ENCODE results near the gene SPOPL.
A peak's percentile ranks its signal among the peaks of the same experiment; 100 is the strongest.
"Not testable (repeated sequence)": the region's sequence is repeated elsewhere in the genome, so short reads cannot be mapped to it uniquely, and the experiment has no call there.

SPOPL gene

DNA sequence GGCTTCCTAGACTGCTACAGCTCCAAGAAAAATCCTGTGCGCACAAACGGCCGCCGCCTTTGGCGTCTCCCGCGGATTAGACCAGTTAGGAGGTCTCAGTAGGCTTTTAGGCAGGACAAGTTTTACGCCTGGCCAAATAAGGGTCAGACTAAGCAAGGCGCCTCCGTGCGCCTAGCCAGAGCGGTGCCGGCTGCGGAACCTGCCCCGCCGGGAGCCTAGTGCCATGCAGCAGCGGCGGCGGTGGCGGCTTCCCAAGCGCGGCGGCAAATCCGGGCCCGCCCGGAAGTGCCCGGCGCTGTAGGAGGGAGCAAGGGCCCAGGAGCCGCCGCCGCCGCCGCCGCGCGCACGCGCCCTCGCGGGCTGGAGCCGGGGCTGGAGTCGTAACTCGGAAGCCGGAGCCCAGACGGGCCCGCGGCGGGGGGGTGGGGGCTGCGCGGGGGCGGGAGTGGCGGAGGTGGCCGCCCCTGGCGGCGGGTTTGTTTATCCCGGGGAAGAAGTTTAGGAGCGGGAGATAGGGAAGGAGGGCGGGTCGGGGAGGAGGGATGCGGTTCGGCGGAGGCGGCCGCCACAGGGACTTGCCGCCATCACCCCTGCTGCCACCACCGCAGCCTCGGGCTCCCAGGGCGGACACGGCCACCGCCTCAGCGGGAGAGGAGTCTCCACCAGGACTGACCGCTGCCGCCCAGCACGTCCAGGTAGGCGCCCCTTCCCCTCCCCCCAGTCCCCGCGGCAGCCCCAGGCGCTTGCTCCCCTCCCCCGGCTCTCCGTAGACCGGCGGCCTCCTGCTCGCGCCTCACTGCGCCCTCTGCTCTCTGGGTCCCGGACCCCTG lies at the start of gene SPOPL:
Gene SPOPL, plus strand, starts transcription at position 346 of the 830 bp plus-strand sequence. CDS start 48,447 bp downstream, outside the sequence.
- DNase-seq (ENCODE audit: low read depth) = peak; percentile 82

DNA sequence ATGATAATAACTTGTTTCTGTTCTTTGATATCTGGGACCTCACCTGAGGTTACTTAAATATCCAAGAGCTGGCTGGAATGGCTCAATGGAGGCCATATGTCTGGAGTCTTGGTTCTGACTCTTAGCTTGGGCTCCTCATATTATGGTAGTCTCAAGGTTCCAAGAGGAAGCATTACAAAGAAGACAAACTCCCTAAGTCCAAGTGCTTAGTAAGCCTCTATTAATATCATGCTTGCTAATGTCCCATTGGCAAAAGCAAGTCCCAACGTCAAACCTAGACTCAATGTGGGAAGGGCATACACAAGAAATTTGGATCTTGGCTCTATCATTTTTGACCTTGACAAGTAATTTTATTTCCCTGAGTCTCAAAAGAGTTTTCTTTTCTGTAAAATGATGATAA lies 49.2 kb upstream of the SPOPL start:
- DNase-seq (ENCODE audit: low read depth) = no peak

DNA sequence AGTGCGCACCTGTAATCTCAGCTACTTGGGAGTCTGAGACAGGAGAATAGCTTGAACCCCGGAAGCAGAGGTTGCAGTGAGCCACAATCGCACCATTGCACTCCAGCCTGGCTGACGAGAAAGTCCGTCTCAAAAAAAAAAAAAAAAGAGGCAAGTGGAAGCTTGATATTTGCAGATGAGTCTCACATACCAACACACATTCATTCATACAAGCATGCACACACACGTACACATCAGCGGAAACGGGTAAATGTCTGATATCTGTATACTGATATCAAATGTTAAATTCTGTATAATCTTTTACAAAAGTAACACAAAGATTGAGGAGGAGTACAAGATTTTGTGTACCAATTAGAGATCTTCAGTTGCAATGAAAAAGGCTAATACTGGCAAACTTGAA lies 47.8 kb upstream of the SPOPL start:
- DNase-seq (ENCODE audit: low read depth) = no peak

DNA sequence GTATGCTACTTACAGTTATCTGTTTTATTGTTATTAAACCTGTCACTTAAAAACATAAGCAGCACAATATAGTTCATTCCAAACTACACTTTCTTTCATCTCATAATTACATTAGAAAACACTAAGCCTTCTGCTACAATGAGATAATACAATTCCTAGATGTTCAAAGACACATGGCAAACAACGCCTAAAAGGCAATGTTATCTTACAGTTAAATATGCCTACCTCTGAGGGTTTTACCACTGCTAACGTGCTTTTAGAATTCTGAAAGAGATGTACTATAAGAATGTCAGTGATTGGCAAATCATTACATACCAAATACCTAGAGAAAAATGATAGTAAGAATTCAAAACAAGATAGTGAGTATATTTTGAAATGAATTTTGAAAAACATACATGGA lies 46.8 kb upstream of the SPOPL start:
- no peak for DNase-seq (ENCODE audit: low read depth)

DNA sequence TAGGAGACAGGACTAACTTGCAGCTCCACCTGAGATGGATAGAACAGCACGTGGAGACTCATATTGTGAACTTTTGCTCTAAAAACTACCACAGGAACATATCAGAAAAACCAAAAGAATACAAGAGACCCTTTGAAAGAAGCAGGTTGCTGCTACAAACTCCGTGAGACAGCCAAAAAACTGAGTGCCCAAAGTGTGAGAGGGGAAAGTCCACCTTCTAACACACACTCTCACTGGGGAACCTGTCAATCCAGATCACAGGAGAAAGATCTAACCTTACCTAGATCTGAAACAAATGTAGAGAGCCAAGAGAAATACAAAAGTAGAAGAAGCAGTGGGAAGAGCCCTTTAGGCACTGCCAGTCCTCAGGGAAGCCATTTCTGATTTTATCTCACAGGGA lies 46.3 kb upstream of the SPOPL start:
- DNase-seq (ENCODE audit: low read depth) = no peak

DNA sequence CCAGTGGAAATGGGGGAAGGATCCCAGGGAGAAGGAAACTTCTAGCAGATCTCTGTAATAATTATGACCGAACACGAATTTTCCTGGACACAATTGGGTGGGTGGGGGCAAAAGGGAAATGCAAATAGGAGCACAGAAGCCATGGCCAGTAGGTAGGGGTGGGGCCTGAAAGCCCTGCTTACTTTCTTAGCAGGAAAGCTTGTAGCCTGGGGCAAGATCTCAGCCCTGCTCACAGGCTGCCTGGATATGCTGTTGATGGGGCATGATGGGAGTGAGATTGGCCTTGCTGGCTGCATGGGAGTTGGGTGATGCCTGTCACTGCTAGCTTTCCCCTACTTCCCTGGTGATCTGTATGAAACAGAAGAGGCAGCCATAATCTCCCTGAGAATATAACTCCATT lies 45.9 kb upstream of the SPOPL start:
- no peak for DNase-seq (ENCODE audit: low read depth)

DNA sequence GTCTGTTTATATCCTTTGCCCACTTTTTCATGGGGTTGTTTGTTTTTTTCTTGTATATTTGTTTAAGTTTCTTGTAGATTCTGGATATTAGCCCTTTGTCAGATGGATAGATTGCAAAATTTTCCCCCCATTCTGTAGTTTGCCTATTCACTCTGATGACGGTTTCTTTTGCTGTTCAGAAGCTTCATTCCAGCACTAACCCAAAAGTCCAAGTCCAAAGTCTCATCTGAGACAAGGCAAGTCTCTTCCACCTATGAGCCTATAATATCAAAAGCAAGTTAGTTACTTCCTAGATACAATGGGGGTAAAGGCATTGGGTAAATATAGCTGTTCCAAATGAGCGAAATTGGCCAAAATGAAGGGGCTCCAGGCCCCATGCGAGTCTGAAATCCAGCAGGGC lies 38.9 kb upstream of the SPOPL start:
- DNase-seq (ENCODE audit: low read depth) = not testable (repeated sequence)

DNA sequence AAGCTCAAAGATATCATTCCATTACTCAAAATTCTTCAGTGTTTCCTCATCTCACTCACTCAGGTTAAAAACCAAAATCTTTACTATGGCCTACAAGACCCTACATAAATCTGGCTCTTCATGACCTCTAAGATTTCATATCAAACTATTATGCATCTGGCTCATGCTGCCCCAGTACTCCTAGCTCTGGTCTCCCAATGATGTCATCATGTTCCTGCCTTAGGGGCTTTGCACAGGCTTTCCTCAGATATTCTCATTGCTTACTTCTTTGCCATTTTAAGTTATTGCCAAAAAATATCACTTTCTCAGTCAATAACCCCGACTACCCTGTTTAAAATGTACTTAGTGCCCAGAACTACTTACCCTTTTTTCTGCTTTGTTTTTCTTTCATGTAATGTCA lies 33.0 kb upstream of the SPOPL start:
- DNase-seq (ENCODE audit: low read depth) = no peak

DNA sequence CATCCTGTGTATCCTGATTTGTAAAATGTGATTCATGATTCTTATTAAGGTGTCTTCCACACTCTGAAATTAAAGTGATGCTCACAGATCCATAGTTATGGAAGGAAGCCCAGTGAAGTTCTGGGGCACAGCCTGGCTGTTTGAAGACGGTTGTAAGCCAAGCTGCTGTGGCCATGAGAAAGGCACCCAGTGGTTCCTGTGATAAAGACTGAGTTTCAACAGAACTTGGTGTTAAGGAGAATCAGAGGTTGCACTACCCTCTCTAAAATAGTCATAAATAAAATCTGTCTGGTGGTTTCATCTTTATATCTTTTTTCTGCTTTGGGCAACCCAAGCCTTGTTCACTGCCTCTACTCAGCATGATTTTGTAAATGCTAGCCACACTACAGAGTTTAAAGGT lies 32.2 kb upstream of the SPOPL start:
- DNase-seq (ENCODE audit: low read depth) = no peak

DNA sequence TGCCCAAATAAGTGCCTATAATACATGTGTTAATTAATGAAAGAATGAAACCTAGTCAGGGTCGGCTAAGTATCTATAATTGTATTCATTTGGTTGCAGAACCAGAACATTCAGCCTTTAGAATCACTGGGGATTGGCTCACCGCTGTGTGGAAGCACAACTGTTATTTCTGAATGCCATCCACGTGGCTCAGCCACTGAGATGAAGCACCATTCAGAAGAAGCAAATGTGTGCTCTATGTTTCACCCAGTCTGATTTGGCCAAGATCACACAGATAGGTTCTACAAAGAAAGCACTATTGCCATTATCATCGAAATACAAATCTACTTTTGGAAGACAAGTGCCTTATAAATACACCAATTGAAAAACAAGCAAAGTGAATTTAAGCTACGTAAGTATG lies 30.6 kb upstream of the SPOPL start:
- no peak for DNase-seq (ENCODE audit: low read depth)

DNA sequence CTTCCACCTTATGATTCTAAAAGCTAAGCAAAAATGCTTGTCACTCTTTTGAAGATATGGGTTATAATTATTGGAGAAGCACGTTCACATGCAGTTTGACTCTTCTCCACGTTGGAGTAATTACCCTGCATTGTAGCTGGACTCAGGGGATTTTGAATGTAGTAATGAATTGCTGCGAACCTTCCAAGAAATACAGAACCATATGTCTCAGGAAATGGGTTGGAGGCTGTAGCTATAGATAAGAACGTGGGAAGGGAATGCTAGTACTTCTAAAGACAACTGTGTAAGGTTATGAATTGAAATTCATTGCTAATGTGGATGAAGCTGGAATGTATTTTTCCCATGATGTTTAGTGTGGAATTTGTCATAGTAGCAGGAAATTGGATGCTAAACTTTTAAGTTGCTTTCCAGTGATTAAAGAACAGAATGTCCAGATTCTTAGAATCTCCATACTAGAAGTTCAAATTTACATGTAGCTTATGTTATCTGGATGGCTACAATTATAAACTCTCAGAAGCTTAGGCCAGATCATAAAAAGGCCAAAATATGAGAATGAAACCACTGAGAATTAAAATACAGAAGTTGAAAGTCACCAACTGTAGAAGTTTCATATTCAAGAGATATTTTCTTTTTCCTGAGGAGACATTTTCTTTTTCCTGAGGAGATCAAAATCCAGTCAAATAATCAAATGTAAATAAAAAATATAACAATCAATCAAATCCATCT lies 27.3 kb upstream of the SPOPL start:
- DNase-seq (ENCODE audit: low read depth) = no peak

DNA sequence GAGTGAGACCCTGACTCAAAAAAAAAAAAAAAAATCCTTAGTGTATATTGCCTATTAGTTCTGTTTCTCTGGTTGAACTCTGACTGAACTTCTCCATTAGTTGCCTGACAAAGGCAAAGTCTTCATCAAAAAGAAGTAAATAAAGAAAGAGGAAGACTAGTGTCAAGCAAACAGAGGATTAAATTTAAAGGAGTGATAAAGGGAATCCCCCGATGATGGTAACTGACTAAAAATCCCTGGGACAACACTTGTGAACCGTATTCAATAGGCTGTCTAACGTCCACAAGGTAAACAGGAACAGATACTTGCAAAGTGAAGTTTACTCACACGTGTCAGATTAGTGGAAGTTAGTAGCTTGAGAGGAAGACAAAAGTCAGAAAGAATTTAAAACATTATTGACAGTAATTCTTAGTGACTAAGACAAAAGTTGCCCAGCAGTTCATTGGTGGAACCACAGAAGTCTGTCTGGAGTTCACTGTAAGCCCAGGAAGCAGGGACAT lies 26.2 kb upstream of the SPOPL start:
- no peak for DNase-seq (ENCODE audit: low read depth)

DNA sequence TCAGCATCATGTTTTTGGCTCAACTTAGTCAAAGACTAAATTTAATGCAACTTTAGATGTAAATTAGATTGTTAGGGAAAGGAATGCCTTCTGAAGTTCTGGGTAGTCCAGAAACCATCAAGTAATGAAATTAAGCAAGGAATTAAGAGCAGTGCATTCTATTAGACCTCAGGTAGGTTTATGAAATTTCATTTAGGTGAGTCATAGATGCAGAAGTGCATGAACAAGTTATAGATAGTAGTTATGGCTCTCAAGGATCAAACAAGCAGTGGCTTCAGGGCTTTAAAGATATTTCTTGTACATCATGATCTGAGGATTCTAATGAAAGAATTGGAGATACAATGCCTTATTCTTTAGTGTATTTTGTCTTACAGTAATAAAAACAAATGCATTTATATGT lies 25.4 kb upstream of the SPOPL start:
- DNase-seq (ENCODE audit: low read depth) = no peak

DNA sequence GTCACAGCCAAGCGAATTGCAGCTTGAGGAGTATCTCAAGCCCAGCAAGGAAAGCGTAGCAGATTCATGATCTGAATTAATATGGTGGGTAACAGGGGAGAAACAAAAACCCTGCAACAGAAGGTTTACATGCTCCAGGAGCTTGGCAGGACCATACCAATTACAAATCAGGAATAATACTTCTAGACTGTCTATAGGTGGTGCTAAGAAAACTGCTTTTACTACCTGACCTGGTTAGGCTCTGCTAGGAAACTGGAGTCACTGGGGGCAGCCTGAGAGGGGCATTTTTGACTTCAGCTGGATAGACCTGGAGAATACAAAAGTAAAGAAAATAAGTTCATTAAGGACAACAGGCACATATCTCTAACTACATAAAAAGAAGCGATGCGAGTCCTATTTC lies 24.6 kb upstream of the SPOPL start:
- no peak for DNase-seq (ENCODE audit: low read depth)

DNA sequence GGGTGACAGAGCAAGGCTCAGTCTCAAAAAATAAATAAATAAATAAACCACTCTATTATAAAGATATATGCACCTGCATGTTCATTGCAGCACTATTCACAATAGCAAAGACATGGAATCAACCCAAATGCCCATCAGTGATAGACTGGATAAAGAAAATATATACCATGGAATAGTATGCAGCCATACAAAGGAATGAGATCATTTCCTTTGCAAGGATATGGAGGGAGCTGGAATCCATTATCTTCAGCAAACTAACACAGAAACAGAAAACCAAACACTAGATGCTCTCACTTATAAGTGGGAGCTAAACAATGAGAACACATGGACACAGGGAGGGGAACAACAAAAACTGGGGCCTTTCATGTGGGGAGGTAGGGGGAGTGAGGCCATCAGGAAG lies 18.8 kb upstream of the SPOPL start:
- not testable (repeated sequence) for DNase-seq (ENCODE audit: low read depth)

DNA sequence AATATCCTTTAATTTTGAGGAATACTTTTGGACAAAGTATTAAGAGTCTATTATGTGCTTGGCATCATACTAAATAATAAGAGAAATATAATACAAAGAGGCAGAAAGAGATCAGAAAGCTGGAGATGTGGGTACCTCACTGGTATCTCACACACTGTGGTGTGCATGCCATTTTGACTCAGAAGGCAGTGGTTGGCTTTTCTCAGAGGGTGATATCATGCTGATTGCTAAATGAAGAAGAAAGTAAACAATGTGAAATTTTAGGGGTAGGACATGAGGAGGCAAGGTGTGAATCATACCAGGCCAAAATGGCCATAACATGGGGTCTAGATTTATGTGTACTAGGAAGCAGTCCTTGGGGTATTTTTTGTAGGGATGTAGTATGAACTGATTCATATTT lies 16.6 kb upstream of the SPOPL start:
- no peak for DNase-seq (ENCODE audit: low read depth)

DNA sequence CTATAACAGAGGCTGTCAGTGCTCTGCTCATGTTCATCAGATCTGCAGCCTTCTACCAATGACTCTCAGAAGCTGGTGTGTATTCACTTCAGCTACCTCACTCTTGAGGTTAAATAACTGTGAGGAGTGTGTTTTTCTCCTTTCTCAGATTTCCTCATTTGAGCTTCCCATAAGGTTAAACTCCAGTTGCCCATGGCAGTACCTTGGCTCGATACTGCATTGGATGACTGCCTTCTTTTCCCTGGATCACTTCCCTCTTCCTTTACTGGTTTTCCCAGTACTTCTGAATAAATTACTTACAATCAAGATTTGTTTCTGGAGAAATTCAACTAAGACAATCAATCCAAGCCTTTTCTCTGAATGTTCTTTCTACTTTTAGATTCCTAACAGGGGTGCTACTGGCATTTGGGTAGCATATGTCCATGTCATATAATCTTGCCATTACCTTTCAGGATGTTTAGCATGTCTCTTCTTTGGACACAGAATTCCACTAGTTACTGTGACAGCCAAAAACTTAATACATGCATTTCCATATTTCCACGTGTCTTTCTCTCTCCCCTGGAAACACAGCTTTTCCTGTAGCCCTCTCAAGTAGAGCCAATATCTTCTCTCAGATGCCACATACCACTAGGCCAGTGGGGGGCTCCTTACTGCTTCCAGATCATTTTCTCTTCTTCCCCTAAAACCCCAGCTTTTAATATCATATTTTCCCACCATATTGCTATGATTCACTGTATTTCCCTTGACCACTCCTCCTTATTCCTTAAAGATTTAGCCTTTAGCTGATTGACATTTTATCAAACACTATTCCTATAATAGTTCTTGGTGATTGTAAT lies 15.0 kb upstream of the SPOPL start:
- no peak for DNase-seq (ENCODE audit: low read depth)

DNA sequence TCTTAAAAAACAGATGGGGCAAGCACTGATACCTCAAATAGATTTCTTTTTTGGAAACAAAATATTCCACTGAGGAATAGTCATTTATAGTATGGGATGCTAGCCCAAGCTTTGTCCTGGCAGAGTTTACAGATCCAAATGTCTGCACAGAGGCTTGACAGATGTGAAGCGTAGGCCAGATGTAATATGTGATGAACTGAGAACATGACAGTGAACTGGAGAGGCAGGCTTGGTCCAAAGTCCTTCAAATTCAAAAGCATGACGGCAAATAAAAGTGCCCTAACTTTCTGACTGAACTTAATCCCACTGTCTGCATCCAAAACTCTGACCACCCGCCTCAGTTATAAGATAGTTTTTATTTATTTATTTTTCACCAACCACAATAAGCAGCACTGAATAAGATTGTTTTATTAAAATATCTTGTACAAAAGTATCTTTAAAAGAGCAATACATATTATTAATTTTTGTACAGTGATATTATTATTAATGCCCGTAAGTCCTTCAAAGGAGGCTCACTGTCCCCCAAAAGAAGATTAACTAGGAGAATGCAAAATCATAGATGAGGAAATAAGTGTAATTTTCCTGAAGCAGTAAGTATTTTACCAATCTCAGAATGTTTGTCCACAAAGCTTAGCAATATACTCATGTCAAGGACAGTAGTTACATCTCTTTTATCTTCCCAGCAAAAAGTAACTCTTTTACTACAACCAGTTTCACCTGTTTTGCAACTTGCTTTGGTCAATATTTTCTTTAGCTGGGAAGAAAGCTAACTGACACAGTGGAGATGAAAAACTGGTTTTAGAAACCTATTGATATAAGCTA lies 10.7 kb upstream of the SPOPL start:
- no peak for DNase-seq (ENCODE audit: low read depth)

DNA sequence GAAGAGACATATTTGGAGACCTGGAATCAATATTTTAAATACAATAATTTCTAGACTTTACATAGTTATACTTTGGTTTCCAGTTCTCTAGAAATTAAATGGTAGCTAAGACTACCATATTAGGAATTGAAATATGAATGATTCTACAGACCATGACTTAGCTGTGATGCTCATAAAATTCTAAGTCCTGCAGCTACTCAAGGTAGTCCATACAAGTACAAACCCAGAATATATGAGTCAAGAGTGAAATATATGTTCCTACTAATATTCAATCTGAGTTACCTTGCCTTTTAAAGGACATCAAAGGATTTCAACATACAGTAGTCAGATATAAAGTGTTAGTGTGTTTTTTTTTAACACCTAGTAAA lies 10.1 kb upstream of the SPOPL start:
- DNase-seq (ENCODE audit: low read depth) = no peak

DNA sequence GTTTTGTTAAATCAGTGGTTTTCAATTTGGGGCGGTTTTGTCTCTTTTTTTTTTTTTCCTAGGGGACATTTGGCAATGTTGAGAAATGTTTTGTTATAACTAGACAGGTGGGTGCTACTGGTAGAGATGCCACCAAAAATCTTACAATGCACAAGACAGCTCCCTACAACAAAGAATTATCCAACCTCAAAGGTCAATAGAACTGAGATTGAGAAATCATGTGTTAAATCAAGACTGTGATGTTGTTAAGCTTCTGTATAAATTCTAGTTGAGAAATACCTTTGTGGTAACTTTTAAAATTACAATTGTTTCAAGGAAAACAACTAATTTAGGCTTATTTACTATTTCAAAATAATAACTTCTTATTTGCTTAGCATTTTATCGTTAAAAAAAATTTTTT lies 9.4 kb upstream of the SPOPL start:
- DNase-seq (ENCODE audit: low read depth) = no peak

DNA sequence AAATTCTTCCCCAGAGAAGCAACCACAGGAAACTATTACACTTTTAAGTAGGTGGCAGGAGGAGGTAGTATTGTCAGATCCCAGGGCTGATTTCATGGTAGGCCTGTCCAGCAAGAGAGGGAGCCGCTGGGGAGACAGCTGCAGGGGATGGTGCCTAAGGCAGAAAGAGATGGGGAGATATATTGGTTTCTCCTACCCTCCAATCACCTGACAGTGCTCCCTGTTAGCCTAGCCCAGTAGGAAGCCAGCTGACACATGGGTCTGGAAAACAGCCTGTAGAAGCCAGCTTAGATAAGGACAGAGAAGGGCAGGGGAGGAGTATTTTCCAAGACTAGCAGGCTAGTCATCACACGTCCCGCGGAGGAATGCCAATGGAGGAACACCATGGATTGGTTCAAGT lies 8.2 kb upstream of the SPOPL start:
- DNase-seq (ENCODE audit: low read depth) = no peak

All from stromal cell of bone marrow (primary cell).